NCI-H146 (cell line): ENCODE measurements around the gene TMC5.
A peak's percentile ranks its signal among the peaks of the same experiment; 100 is the strongest.
"Not testable (repeated sequence)": the region's sequence is repeated elsewhere in the genome, so short reads cannot be mapped to it uniquely, and the experiment has no call there.

Experiments
- DNase-seq: peaks from one replicate; lab custom pipeline; 2025; lab: John Stamatoyannopoulos, UW

TMC5 gene

DNA sequence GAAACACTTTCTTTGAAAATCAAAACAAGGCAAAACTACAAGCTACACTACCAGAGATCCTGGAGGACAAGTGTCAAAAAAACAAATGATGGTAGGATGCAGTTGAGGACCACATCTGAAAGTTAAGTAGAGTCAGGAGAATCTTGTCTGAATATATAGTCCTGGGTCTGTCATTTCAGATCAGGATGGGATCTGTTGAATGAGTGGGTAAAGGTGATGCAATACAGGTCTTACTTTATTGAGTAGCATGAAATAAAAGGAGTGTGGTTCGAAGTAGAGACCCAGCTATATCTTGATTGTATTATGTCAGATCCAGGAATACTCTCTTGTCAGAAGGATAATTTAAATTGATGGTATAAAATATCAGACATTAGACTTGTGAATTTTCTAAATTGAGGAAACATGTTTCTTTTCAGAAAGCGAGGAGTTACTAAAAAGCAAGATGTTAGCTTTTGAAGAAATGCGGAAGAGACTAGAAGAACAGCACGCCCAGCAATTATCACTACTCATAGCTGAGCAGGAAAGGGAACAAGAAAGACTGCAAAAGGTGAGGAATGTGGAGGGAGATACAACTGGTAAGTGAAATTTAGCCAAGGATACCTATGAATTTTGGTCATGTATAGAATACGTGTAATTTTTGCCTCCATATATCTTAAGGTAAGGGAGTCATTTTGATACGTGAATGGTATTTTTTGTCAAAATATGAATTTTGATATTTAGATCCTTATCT is 122.7 kb downstream of the TMC5 start:
- DNase-seq, result no peak

DNA sequence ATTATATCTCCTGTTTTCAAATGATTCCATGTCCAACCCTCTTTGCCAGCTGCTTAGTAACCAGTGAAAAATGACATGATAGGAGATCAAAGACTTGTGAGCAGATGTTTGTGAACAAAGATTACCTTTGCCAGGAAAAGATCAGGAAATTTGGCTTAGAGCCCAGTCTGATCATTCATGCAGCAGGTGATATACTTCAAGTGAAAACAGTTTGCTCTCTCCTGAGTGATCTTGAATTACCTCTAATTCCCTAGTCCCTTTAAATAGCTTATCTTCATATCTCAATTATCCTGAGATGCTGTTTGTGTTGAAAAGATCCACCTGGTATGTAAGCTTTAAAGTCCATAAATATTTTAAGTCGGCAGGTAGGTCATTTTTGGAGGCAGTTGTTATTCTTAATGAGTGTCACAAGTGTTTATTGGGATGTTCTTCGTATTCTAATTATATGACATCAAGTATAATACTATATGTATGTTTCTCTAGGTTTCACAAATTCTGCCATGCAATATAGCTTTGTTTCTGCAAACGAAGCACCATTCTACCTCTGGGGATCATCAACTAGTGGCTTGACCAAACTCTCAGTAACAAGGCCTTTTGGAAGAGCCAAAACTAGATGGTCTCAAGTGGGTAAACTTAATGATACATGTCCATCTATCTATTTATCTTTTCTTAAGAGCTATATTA is 124.6 kb downstream of the TMC5 start:
- peak; percentile 98 for DNase-seq

DNA sequence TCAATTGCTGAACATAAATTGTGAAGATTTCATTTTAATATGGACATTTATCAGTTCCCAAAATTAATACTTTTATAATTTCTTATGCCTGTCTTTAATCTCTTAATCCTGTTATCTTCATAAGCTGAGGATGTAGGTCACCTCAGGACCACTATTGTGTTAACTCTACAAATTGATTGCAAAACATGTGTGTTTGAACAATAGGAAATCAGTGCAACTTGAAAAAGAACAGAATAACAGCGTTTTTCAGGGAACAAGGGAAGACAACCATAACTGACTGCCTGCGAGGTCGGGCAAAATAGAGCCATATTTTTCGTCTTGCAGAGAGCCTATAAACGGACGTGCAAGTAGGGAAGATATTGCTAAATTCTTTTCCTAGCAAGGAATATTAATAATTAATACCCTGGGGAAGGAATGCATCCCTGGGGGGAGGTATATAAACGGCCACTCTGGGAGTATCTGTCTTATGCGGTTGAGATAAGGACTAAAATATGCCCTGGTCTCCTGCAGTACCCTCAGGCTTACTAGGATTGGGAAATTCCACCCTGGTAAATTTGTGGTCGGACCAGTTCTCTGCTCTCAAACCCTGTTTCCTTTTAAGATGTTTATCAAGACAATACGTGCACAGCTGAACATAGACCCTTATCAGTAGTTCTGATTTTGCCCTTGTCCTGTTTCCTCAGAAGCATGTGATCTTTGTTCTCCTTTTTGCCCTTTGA is 125.8 kb downstream of the TMC5 start:
- DNase-seq, result not testable (repeated sequence)

DNA sequence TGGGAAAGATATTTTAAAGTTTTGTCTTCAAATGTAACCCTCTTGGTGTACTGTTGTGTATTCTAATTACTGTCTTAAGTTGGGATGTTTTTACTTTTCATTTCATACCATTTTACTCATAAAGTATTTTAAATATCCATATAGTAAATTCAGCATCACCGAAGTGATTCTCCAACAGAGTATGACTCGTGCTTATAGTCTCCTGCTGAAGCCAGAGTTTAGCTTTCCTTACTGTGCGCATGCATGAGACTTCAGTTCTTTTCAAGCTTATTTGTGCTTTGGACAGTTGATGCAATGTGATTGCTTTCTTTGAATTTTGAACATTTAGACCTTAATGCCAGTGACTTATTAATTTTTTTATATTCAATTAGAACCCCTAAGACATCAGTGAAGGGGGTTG is 130.5 kb downstream of the TMC5 start:
- no peak for DNase-seq
